ENCODE measurements around the gene OR8K1.

OR8K1 gene

GRCh38 chr11:56353991-56354390, 8.2 kb downstream of the OR8K1 start, which contains the start of gene OR8J1:
TSS of gene OR8J1 (plus strand) at chr11:56354291. CDS start at chr11:56360247, 5,956 bp downstream.
- DNase-seq (ENCODE audit: low spot score): no peak
- no peak for TF ChIP-seq CTCF (IDR thresholded peaks at IDR 0.05; ENCODE audit: extremely low read depth, missing control alignments)

- no peak for TF ChIP-seq CTCF (IDR thresholded peaks at IDR 0.05; ENCODE audit: extremely low read depth, missing control alignments)
- DNase-seq (ENCODE audit: low spot score): no peak
Measured at GRCh38 chr11:56375324-56375723, 29.5 kb downstream of the OR8K1 start, which contains the start of gene OR8U1. TSS of gene OR8U1 (plus strand) at chr11:56375624. CDS start at chr11:56375624, 0 bp downstream.

DNA sequence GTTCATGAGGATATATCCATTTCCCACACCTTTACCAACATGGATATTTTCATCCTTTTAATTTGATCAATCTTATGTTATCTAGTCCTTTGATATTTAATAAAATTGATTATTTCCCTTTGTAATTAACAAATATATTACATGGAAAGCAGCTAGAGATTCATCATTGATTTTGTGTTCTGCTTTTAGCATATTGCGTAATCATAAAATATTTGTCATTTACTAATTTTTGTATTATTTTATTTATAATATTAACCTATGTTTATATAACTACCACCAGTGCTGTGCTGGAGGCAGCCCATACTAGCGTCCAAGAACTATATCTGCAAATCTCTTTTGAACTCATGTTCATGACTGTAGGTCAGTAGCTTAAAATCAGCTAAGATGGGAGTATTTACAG, 34.3 kb downstream of the OR8K1 start:
- DNase-seq (ENCODE audit: low spot score): no peak
- no peak for TF ChIP-seq CTCF (IDR thresholded peaks at IDR 0.05; ENCODE audit: extremely low read depth, missing control alignments)

DNA sequence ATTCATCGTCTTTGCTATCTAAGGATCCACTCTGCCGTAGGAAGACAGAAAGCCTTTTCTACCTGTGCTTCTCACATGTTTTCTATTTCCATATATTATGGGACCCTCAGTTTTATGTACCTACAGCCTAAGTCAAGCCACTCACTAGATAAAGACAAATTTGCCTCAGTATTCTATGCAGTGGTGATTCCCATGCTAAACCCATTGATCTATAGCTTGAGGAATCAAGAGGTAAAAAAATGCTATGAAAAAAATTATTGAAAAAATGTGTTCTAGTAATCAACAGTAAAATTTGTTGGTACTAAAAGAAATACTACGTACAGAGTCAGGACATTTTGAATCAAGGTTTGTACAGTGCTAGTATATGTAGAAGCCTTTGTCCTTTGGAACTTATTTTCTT, 48.5 kb downstream of the OR8K1 start:
- TF ChIP-seq CTCF (IDR thresholded peaks at IDR 0.05; ENCODE audit: extremely low read depth, missing control alignments): no peak

GRCh38 chr11:56396047-56396446, 50.2 kb downstream of the OR8K1 start:
- no peak for DNase-seq (ENCODE audit: low spot score)
- no peak for TF ChIP-seq CTCF (IDR thresholded peaks at IDR 0.05; ENCODE audit: extremely low read depth, missing control alignments)

More for the DNA sequence above, 48.5 kb downstream of the OR8K1 start:
- DNase-seq (ENCODE audit: low spot score): no peak
